GM23248 (cell line): Measurements from ENCODE around the gene ERC1.

Experiments used
- EZH2 ChIP-seq: fragments of 200-600 bp; sonication (generic); IDR thresholded peaks from 2 replicates; pipeline ENCODE4 v1.6.1; 2018; ENCODE audit warnings: antibody characterized with exemption, mild to moderate bottlenecking; ENCODE audit not compliant: insufficient read depth, poor library complexity, severe bottlenecking
- EZH2phosphoT487 ChIP-seq: fragments of 200-600 bp; sonication (generic); IDR thresholded peaks from 2 replicates; pipeline ENCODE4 v1.6.1; 2018; ENCODE audit warnings: antibody characterized with exemption, moderate library complexity, mild to moderate bottlenecking, low read depth; ENCODE audit not compliant: insufficient read depth

GRCh38 chr12:1020389-1020788 lies 29.4 kb downstream of the ERC1 start:
- TF ChIP-seq EZH2phosphoT487 (no peak), EZH2 (no peak)
